ENCODE measurements around the gene TMEM208. TPM values are rescaled to one million over a fixed set of nuclear protein-coding genes. Genes with fewer than 3 reads are reported as not detected.

TMEM208 gene
- total and polyA plus RNA-seq, 9 donors = 17.5 to 27.1 (median 22.3) TPM

DNA sequence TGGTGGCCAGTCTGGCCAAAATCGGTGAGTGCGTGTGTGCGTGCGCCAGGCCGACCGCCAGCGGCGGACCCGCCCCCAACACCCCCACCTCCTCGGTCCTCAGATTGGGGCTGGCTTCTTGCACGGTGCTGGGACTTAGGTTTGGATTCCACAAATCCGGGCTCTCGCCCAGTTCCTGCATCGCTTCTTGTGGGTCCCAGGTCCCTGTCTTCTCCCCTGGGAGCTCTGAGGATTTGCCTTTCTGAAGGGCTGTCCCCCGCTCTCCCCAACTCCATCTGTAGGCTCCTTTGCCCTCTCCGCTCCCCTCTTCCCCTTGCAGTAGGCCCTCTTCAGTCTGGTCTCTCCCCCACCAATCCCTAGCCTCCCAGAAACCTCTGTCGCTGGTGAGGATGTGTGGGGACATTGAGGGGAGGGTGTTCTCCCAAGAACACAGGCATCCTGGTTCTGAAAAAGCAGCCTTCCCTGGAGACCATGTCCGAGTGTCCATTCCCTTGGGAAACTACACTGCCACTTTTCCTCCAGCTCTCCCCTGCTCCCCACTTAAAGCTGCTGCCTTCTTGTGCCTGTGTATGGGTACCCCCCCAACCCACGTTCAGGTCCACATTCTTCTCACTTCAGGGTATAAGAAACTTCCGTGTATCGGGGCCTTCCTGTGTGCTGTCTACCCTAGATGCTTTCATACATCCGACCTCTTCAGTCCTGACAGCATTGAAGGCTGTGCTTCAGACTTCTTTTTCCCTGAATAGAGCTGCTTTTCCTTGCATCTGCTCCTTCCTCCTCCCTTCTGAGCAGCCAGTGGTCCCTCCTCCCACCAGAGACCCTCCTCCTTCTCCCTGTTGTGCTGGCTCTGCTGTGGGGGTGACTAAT lies 22.5 kb downstream of the TMEM208 start:
- DNase-seq = no peak
- Histone ChIP-seq H3K4me1 (ENCODE audit: control insufficient read depth, insufficient read depth, low read length) (peaks cover 53% of the 10 kb centered on the region), H3K36me3 (ENCODE audit: control insufficient read depth, insufficient read depth, low read length) (no peaks in the 10 kb centered on the region), H3K9me3 (replicated peaks; ENCODE audit: control insufficient read depth, low read depth, low read length) (no peaks in the 10 kb centered on the region), H3K27ac (ENCODE audit: low read length) (no peak overlapping the region), H3K4me3 (ENCODE audit: low read length) (peak overlapping the region; percentile 36), H3K27me3 (ENCODE audit: control insufficient read depth, insufficient read depth, low read length) (peaks cover 24% of the 10 kb centered on the region)
- 6% methylated on average over 18 of the region's 22 CpGs for WGBS (ENCODE audit: insufficient coverage)

DNA sequence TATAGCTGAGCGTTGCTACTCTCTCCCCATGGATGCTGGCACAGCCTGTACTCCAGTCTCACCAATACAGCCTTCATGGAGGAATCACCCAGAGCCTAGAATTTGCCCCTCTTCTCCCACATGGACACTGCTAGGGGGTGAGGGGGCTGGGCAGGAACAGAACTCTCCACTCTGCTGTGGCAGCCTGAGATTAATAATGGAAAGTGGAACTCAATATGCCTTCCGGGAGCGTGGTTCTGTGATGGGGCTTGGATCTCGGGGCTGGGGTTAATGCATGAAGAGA lies 23.1 kb downstream of the TMEM208 start:
- Histone ChIP-seq H3K36me3 (ENCODE audit: control insufficient read depth, insufficient read depth, low read length) (no peaks in the 10 kb centered on the region), H3K4me1 (ENCODE audit: control insufficient read depth, insufficient read depth, low read length) (peaks cover 47% of the 10 kb centered on the region), H3K9me3 (replicated peaks; ENCODE audit: control insufficient read depth, low read depth, low read length) (no peaks in the 10 kb centered on the region), H3K4me3 (ENCODE audit: low read length) (no peak overlapping the region), H3K27me3 (ENCODE audit: control insufficient read depth, insufficient read depth, low read length) (peaks cover 24% of the 10 kb centered on the region), H3K27ac (ENCODE audit: low read length) (no peak overlapping the region)
- no peak for DNase-seq
- 69% methylated on average over 3 of the region's 4 CpGs for WGBS (ENCODE audit: insufficient coverage)

DNA sequence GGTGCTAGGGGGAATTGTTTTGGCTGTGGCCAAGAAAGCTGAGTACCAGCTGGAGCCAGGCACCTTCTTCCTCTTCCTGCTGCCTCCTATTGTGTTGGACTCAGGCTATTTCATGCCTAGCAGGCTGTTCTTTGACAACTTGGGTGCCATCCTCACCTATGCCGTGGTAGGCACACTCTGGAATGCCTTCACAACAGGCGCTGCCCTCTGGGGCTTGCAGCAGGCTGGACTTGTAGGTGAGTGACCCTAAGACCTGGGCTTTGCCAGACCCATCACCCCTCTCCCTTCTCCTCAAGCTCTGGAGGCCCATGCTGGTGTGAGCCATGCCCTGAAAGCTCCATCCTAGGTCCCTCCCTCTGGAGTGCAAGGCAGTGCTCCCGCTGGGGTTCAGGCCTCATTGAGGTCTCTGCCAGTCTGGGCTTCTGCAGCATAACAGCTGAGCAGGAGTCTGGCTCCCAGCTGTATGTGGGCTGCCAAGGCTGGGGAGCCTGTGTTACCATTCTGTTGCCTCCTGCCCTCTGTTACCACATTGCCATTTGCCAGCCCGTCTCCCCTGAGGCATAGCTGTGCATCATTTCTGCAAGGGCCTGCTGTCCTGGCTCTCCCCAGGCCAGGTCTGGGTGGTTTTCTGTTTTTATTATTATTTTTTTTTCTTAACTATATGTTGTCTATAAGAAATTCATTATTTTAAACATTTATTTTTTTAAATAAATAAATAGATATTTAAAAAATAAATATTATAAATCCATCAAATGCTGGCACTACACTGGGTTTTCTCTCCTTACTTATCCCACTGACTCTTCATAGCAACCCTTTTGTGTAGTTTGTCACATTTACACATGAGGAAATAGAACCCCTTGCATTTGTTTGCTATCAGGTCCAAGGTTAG lies 25.9 kb downstream of the TMEM208 start:
- 82% methylated on average over 3 of the region's 4 CpGs for WGBS (ENCODE audit: insufficient coverage)
- Histone ChIP-seq H3K27ac (ENCODE audit: low read length) (no peak overlapping the region), H3K9me3 (replicated peaks; ENCODE audit: control insufficient read depth, low read depth, low read length) (no peaks in the 10 kb centered on the region), H3K4me3 (ENCODE audit: low read length) (no peak overlapping the region), H3K4me1 (ENCODE audit: control insufficient read depth, insufficient read depth, low read length) (peaks cover 26% of the 10 kb centered on the region), H3K36me3 (ENCODE audit: control insufficient read depth, insufficient read depth, low read length) (no peaks in the 10 kb centered on the region), H3K27me3 (ENCODE audit: control insufficient read depth, insufficient read depth, low read length) (peaks cover 23% of the 10 kb centered on the region)
- peak; percentile 56 for DNase-seq

DNA sequence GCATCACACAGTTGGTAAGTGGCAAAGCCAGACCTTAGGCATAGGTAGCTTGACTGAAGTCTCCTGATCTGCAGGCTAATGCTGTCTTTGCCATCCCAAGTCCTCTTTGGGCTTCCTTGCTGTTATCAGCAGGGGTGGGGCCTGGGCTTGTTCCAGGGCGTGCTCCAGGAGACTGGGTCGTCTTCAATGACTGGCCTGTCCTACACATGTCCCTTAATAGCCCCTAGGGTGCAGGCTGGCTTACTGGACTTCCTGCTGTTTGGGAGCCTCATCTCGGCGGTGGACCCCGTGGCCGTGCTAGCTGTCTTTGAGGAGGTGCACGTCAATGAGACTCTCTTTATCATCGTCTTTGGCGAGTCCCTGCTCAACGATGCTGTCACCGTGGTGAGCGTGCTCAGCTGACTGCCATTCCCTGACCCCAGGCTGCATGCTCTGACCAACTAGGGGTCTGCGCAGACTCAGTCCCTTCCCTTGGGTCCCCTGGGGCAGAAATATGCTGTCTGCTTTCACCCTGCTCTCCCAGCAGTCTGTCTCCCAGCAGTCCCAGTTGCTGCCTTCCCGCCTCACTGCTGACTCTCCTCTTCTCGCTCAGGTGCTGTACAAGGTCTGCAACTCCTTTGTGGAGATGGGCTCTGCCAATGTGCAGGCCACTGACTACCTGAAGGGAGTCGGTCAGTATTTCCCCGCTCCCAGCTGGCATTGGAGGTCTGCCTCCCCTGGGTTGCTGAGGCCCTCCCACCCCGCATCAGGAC lies 28.0 kb downstream of the TMEM208 start:
- WGBS (ENCODE audit: insufficient coverage) = 76% methylated on average over 16 of the region's 18 CpGs
- Histone ChIP-seq H3K4me3 (ENCODE audit: low read length) (no peak overlapping the region), H3K9me3 (replicated peaks; ENCODE audit: control insufficient read depth, low read depth, low read length) (no peaks in the 10 kb centered on the region), H3K27ac (ENCODE audit: low read length) (no peak overlapping the region), H3K27me3 (ENCODE audit: control insufficient read depth, insufficient read depth, low read length) (peaks cover 4% of the 10 kb centered on the region), H3K4me1 (ENCODE audit: control insufficient read depth, insufficient read depth, low read length) (peaks cover 6% of the 10 kb centered on the region), H3K36me3 (ENCODE audit: control insufficient read depth, insufficient read depth, low read length) (no peaks in the 10 kb centered on the region)
- DNase-seq = no peak

DNA sequence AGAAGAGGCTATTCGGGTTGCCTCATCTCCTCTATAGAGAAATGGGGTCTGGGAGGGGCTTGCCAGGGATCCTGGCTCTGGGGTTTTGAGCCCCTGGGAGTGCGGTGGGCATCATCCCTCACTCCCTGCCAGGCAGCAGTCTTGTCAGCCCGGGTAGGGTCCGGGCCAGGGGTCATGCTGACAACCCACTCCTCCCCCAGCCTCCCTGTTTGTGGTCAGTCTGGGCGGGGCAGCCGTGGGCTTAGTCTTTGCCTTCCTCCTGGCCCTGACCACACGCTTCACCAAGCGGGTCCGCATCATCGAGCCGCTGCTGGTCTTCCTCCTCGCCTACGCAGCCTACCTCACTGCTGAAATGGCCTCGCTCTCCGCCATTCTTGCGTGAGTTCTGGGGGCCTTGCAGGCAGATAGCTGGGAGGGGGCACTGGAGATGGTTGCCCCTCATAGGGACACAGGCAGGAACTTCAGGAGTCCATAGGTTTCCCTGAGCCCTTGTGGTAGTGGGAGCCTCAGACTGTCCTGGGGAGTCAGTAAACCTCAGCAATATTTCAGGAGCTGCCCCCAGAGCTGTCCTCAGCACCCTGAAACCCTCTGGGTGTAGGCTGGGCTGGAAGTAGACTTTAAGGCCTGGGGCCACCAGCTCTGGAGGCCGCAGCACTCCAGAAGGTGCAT lies 28.8 kb downstream of the TMEM208 start:
- Histone ChIP-seq H3K4me3 (ENCODE audit: low read length) (no peak overlapping the region), H3K4me1 (ENCODE audit: control insufficient read depth, insufficient read depth, low read length) (peaks cover 8% of the 10 kb centered on the region), H3K9me3 (replicated peaks; ENCODE audit: control insufficient read depth, low read depth, low read length) (no peaks in the 10 kb centered on the region), H3K27me3 (ENCODE audit: control insufficient read depth, insufficient read depth, low read length) (no peaks in the 10 kb centered on the region), H3K36me3 (ENCODE audit: control insufficient read depth, insufficient read depth, low read length) (no peaks in the 10 kb centered on the region), H3K27ac (ENCODE audit: low read length) (no peak overlapping the region)
- no peak for DNase-seq
- WGBS (ENCODE audit: insufficient coverage) = 92% methylated on average over 15 of the region's 17 CpGs

DNA sequence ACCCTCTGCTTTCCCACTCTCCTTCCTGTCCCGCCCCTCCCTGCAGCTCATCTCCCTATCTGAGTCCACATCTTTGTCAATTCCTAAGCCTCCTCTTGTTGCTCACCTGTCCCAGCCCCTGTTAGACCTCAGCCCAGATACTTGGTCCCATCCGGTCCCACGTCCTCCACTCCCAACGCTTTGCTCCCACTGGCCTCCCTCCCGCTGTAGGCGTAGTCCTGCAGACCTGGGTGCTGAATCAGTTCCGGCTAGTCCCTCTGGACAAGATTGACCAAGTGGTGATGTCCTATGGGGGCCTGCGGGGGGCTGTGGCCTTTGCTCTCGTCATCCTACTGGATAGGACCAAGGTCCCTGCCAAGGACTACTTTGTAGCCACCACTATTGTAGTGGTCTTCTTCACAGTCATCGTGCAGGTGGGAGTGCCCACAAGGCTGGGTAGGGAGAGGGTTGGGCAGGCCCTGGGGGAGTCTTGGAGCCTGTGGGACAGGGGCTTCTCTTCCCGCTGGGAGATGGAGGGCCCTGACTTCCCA lies 29.8 kb downstream of the TMEM208 start:
- no peaks in the 10 kb centered on the region for H3K9me3 ChIP-seq (replicated peaks; ENCODE audit: control insufficient read depth, low read depth, low read length)
- 92% methylated on average over 8 of the region's 11 CpGs for WGBS (ENCODE audit: insufficient coverage)
- H3K27me3 ChIP-seq (ENCODE audit: control insufficient read depth, insufficient read depth, low read length) = no peaks in the 10 kb centered on the region
- peaks cover 12% of the 10 kb centered on the region for H3K4me1 ChIP-seq (ENCODE audit: control insufficient read depth, insufficient read depth, low read length)
- H3K4me3 ChIP-seq (ENCODE audit: low read length) = no peak overlapping the region
- no peak overlapping the region for H3K27ac ChIP-seq (ENCODE audit: low read length)
- DNase-seq = no peak
- H3K36me3 ChIP-seq (ENCODE audit: control insufficient read depth, insufficient read depth, low read length) = no peaks in the 10 kb centered on the region

DNA sequence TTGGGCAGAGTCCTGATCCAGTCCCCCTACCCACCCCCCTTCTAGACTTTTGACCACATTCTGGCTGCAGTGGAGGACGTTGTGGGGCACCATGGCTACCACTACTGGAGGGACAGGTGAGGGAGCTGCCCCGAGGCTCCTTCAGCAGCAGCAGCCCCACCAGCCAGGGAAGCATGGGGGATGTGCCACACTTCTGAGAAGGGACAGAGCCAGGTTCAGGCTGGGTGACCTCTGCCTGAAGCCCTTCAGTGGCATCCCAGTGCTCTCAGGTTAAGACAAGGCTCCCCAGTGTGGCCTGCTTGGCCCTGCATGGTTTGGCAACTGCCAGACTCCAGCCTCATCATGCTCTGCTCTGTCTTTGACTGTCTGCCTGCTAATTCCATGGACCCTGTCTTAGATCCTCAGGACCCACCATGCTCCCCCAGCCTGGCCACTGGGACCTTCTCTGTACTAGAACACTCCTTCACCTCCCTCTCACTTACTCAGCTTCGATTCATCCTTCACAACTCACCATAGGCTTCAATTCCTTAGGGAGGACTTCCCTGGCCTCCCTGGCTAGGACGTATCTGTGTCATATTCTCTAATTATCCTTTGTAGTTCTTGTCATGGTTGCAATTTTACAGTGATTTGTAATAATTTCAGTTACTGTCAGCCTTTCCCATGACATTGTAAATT lies 30.7 kb downstream of the TMEM208 start:
- no peaks in the 10 kb centered on the region for H3K36me3 ChIP-seq (ENCODE audit: control insufficient read depth, insufficient read depth, low read length)
- peaks cover 9% of the 10 kb centered on the region for H3K4me1 ChIP-seq (ENCODE audit: control insufficient read depth, insufficient read depth, low read length)
- no peak overlapping the region for H3K4me3 ChIP-seq (ENCODE audit: low read length)
- no peaks in the 10 kb centered on the region for H3K27me3 ChIP-seq (ENCODE audit: control insufficient read depth, insufficient read depth, low read length)
- H3K27ac ChIP-seq (ENCODE audit: low read length) = no peak overlapping the region
- H3K9me3 ChIP-seq (replicated peaks; ENCODE audit: control insufficient read depth, low read depth, low read length) = no peaks in the 10 kb centered on the region
- no peak for DNase-seq
- 63% methylated on average over 2 of the region's 4 CpGs for WGBS (ENCODE audit: insufficient coverage)

DNA sequence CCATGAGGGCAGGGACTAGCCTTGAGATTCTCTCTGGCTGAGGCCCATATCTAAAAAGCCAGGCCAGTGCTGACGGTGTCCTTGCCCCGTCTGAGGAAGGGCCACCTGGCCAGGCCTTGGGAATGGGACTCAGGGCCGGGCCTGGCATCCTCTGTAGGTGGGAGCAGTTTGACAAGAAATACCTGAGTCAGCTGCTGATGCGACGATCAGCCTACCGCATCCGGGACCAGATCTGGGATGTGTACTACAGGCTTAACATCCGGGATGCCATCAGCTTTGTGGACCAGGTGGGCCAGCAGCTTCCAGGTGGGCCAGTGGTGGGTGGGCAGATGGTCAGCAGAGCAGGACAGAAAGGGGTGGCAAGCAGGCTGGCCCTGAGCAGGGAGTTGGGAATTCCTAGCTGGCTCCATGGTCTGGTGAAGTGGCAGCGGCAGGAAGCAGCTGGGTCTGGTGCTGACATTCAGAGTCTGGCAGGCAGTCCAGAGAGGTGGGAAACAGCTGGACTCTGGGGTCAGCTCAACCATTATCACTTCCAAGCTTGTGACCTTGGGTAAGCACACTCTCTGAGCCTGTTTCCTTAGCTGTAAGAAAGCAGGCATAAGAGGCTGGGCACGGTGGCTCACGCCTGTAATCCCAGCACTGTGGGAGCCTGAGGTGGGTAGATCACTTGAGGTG lies 31.4 kb downstream of the TMEM208 start:
- 82% methylated on average over 9 of the region's 11 CpGs for WGBS (ENCODE audit: insufficient coverage)
- Histone ChIP-seq H3K4me1 (ENCODE audit: control insufficient read depth, insufficient read depth, low read length) (peaks cover 7% of the 10 kb centered on the region), H3K9me3 (replicated peaks; ENCODE audit: control insufficient read depth, low read depth, low read length) (no peaks in the 10 kb centered on the region), H3K36me3 (ENCODE audit: control insufficient read depth, insufficient read depth, low read length) (no peaks in the 10 kb centered on the region), H3K27me3 (ENCODE audit: control insufficient read depth, insufficient read depth, low read length) (no peaks in the 10 kb centered on the region), H3K27ac (ENCODE audit: low read length) (no peak overlapping the region), H3K4me3 (ENCODE audit: low read length) (no peak overlapping the region)
- no peak for DNase-seq

DNA sequence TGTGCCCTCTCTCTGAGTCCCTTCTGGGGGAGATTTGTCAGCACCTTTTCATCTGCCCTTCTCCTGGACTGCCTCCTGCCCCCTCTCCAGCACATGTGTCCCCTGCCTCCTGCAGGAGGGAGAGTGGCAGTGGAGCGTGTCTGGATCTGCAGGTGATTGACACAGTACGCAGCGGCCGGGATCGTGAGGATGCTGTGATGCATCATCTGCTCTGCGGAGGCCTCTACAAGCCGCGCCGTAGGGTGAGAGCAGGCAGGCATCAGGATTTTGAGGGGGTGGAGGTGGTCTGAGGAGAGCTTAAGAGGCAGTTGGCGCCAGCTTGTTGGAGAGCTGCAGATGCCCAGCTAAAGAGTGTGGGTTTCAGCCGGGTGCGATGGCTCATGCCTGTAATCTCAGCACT lies 32.8 kb downstream of the TMEM208 start:
- Histone ChIP-seq H3K4me1 (ENCODE audit: control insufficient read depth, insufficient read depth, low read length) (peaks cover 7% of the 10 kb centered on the region), H3K9me3 (replicated peaks; ENCODE audit: control insufficient read depth, low read depth, low read length) (no peaks in the 10 kb centered on the region), H3K4me3 (ENCODE audit: low read length) (no peak overlapping the region), H3K27ac (ENCODE audit: low read length) (no peak overlapping the region), H3K27me3 (ENCODE audit: control insufficient read depth, insufficient read depth, low read length) (no peaks in the 10 kb centered on the region), H3K36me3 (ENCODE audit: control insufficient read depth, insufficient read depth, low read length) (no peaks in the 10 kb centered on the region)
- WGBS (ENCODE audit: insufficient coverage) = 88% methylated on average over 12 of the region's 12 CpGs
- DNase-seq = no peak
